ENCODE measurements around the gene THSD4.

THSD4 gene

DNA sequence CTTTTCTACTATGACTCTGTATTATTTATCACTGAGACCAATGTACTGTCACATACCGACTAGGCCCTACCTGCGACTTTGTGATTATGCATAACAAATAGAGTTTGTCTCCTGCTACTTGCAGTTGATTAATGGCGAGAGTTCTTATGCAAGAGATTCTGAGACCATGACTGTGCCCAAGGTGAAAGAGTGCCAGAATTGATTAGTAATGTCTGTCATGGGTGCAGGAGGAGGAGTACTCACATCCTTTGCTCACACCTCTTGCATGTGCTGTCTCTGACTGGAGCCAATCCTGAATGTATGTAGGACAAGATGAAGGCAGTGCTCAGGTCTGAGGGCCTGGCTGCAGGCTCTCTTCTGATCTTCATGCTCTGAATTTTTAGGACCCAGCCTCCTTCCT, 260.7 kb downstream of the THSD4 start:
- no peak for DNase-seq (ENCODE audit: low spot score)
- TF ChIP-seq, protein P1, sequence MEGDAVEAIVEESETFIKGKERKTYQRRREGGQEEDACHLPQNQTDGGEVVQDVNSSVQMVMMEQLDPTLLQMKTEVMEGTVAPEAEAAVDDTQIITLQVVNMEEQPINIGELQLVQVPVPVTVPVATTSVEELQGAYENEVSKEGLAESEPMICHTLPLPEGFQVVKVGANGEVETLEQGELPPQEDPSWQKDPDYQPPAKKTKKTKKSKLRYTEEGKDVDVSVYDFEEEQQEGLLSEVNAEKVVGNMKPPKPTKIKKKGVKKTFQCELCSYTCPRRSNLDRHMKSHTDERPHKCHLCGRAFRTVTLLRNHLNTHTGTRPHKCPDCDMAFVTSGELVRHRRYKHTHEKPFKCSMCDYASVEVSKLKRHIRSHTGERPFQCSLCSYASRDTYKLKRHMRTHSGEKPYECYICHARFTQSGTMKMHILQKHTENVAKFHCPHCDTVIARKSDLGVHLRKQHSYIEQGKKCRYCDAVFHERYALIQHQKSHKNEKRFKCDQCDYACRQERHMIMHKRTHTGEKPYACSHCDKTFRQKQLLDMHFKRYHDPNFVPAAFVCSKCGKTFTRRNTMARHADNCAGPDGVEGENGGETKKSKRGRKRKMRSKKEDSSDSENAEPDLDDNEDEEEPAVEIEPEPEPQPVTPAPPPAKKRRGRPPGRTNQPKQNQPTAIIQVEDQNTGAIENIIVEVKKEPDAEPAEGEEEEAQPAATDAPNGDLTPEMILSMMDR (IDR thresholded peaks at IDR 0.05; ENCODE audit: extremely low read depth, missing control alignments): no peak

DNA sequence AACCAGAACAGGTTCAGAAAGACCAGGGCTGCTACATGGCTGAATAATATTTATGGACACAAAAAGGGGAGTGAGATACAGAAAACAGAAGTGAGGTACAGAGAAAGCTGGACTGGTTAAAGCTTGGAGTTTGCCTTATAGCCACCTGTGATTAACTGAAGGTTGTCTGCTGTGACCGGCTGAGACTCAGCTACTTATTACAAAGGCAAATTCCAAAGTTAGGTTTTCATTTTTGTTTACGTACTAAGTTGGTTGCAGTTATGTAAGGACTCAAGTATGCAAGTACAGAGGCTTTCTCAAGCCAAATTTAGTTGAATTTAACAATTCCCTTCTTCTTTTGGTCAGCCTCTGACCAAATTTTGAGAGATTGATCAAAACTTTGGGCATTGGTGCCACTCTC, 264.6 kb downstream of the THSD4 start:
- TF ChIP-seq, protein P1 (IDR thresholded peaks at IDR 0.05; ENCODE audit: extremely low read depth, missing control alignments): no peak
- no peak for DNase-seq (ENCODE audit: low spot score)

DNA sequence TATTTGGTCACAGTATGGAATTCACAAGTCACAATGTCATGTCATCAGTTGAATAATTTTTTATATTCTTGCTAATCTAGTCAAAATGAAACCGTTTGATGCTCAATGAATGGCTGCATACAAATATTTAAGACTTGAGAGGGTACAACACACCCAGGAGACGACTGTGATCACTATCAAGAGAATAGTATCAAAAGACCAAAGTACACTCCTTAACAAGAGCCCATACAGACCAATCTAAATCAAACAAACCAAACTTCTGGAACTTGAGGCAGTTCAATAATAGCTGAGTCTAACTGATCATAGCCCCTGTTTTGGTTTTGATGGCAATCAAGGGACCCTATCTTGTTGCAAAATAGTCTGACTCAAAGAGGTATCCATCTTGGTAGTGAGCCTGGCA, 265.1 kb downstream of the THSD4 start:
- TF ChIP-seq, protein P1 (IDR thresholded peaks at IDR 0.05; ENCODE audit: extremely low read depth, missing control alignments): no peak
- DNase-seq (ENCODE audit: low spot score): no peak

DNA sequence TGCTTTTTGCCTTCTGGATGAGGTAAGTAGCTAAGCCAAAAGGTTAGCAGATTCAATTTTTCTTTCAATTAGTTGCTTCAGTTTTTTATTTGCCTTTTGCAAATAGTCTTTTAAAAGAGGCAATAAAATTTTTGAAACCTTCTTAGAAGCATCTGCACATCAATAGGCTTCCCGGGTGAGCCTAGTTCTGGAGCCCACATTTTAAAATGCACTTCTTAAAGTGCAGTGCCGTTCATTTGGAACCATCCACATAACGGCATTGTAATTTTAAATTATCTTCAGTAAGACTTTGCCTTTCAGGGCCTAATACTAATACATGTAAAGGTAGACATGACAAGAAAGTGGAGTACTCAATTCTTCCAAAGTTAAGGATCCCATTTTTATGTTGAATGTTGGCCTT, 269.2 kb downstream of the THSD4 start:
- DNase-seq (ENCODE audit: low spot score): no peak
- TF ChIP-seq, protein P1 (IDR thresholded peaks at IDR 0.05; ENCODE audit: extremely low read depth, missing control alignments): no peak

DNA sequence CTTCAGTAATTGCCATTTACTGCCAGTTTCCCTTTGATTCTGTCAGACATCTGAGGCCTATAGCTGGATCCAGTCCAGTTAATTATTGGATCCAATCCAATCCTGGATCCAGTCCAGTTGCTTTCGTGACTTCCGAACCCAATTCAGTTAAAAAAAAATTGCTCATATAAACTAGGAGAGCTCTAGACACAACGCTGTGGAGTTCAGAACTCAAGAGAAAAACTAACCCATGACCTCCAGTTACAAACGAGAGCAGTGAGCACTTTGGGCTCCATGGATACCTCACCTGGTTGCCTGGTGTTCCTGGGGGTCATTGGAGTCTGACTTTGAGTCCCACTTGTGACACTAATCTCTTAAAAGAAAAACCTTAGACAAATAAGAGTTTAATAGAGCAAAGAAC, 269.8 kb downstream of the THSD4 start:
- DNase-seq (ENCODE audit: low spot score): no peak
- TF ChIP-seq, protein P1 (IDR thresholded peaks at IDR 0.05; ENCODE audit: extremely low read depth, missing control alignments): no peak

DNA sequence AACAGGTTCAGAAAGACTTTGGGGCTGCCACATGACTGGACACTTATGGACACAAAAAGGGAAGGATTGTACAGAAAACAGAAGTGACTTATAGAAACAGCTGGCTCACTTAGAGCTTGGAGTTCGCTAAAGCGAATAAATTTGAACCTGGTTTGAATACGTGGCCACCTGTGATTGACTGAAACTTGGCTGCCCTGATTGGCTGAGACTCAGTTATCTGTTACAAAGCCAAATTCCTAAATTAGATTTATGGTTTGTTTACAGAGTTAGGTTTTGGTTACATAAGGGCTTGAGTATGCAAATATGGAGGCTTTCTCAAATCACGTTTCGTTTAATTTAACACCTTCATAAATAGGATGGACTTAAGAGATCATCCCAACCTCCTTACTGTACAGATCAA, 270.2 kb downstream of the THSD4 start:
- TF ChIP-seq, protein P1 (IDR thresholded peaks at IDR 0.05; ENCODE audit: extremely low read depth, missing control alignments): no peak
- DNase-seq (ENCODE audit: low spot score): no peak

DNA sequence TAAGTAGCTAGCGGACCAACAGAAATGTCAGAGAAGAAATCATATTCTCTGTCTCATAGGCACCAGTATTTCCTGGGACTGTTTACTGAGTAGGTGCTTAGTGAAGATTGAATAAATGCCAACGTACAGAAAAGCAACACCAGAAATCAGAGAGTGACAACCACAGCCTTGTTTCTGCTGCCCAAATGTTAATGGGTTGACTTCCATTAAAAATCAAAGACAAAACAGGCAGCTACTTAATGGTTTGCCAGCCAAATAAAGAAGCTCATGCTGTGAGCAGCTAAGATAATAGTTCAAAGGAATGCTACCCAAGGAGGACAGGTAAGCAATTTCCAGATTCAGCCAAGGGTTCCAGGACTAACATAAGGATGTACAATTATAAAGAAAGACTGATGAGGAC, 270.7 kb downstream of the THSD4 start:
- TF ChIP-seq, protein P1 (IDR thresholded peaks at IDR 0.05; ENCODE audit: extremely low read depth, missing control alignments): no peak
- no peak for DNase-seq (ENCODE audit: low spot score)

Data from GM20000 (cell line).